DMS53 treated with DMSO at 0.1 percent for 48 hours (cell line): ENCODE results near the gene SLIT3.
"Not testable (repeated sequence)": the region's sequence is repeated elsewhere in the genome, so short reads cannot be mapped to it uniquely, and the experiment has no call there.

Experiments
- DNase-seq: peaks from one replicate; lab custom pipeline; 2025; ENCODE audit not compliant: unreplicated experiment; lab: John Stamatoyannopoulos, UW

The SLIT3 gene

GRCh38 chr5:169222934-169223594 is 77.9 kb downstream of the SLIT3 start:
- no peak for DNase-seq

- DNase-seq: no peak
Observed at GRCh38 chr5:169221519-169221918, 79.4 kb downstream of the SLIT3 start.

- no peak for DNase-seq
Observed at GRCh38 chr5:169219961-169220360, 81.0 kb downstream of the SLIT3 start.

- no peak for DNase-seq
Observed at GRCh38 chr5:169219351-169219750, 81.6 kb downstream of the SLIT3 start.

- DNase-seq: no peak
Observed at GRCh38 chr5:169218861-169219260, 82.1 kb downstream of the SLIT3 start.

- no peak for DNase-seq
Observed at GRCh38 chr5:169218176-169218575, 82.8 kb downstream of the SLIT3 start.

GRCh38 chr5:169216866-169217265 is 84.1 kb downstream of the SLIT3 start:
- no peak for DNase-seq

GRCh38 chr5:169213479-169213878 is 87.5 kb downstream of the SLIT3 start:
- DNase-seq: no peak

- not testable (repeated sequence) for DNase-seq
Observed at GRCh38 chr5:169211761-169212160, 89.2 kb downstream of the SLIT3 start.

- no peak for DNase-seq
Observed at GRCh38 chr5:169204788-169205400, 96.0 kb downstream of the SLIT3 start.

GRCh38 chr5:169202969-169203368 is 98.0 kb downstream of the SLIT3 start:
- no peak for DNase-seq

- no peak for DNase-seq
Observed at GRCh38 chr5:169201597-169201996, 99.3 kb downstream of the SLIT3 start.

- DNase-seq: no peak
Observed at GRCh38 chr5:169200125-169200778, 100.7 kb downstream of the SLIT3 start.

GRCh38 chr5:169197343-169197742 is 103.6 kb downstream of the SLIT3 start:
- DNase-seq: no peak

- no peak for DNase-seq
Observed at GRCh38 chr5:169196059-169196458, 104.9 kb downstream of the SLIT3 start.

GRCh38 chr5:169195601-169196000 is 105.3 kb downstream of the SLIT3 start:
- DNase-seq: no peak

GRCh38 chr5:169192536-169192935 is 108.4 kb downstream of the SLIT3 start:
- DNase-seq: no peak

GRCh38 chr5:169190849-169191248 is 110.1 kb downstream of the SLIT3 start:
- no peak for DNase-seq

GRCh38 chr5:169185626-169186025 is 115.3 kb downstream of the SLIT3 start:
- DNase-seq: no peak

GRCh38 chr5:169183576-169183975 is 117.4 kb downstream of the SLIT3 start:
- no peak for DNase-seq

GRCh38 chr5:169182797-169183196 is 118.1 kb downstream of the SLIT3 start:
- no peak for DNase-seq

- DNase-seq: no peak
Observed at GRCh38 chr5:169181814-169182213, 119.1 kb downstream of the SLIT3 start.
